Measurements from ENCODE around the gene OSER1. TPM values are rescaled to one million over a fixed set of nuclear protein-coding genes. Genes with fewer than 3 reads are reported as not detected.
A peak's percentile ranks its signal among the peaks of the same experiment; 100 is the strongest.

OSER1 gene
- 10 to 100 TPM; 34.0 to 50.6 (median 37.4) TPM for total RNA-seq

GRCh38 chr20:44210406-44211176 lies at the start of gene OSER1:
Gene OSER1, minus strand, starts transcription at chr20:44210771. Its CDS starts 3,814 bp downstream, at chr20:44206957.
- peak within 1 kb of the TSS; percentile 57 to 88 (median 72) for H3K4me3 ChIP-seq
- in situ Hi-C loops (cut with MboI; ENCODE audit: low pct_unique_long_range_greater_than_20kb in 2 of 9, low sequenced_read_pairs in 9 of 9, unreplicated experiment in 9 of 9) = loop anchor here in 6 of 9 experiments (10.0 to 25.0 kb wide), 5 partner anchors 102 to 252 kb away; partner anchors contain the start of gene FITM2 (in 5 of the 6)
- peak; percentile 75 to 92 (median 88) for ATAC-seq (replicated peaks in 6 of 8)
- H3K27ac ChIP-seq = peak within 1 kb of the TSS; percentile 81 to 92
- 0 to 8% (median 0%) methylated on average over 1 to 5 of the region's 79 CpGs; no CpG with 5 or more reads in 5 of the 10 experiments for WGBS, 10 experiments
- H3K4me1 ChIP-seq (replicated peaks in 1 of 2) = peaks cover 17 to 38% of the 10 kb centered on the region in 2 donors

GRCh38 chr20:44258226-44258890 lies 47.8 kb upstream of the OSER1 start:
- in situ Hi-C loops (cut with MboI; ENCODE audit: low pct_unique_long_range_greater_than_20kb in 2 of 9, low sequenced_read_pairs in 9 of 9, unreplicated experiment in 9 of 9) = no loop called here
- no peak for ATAC-seq (replicated peaks in 6 of 8)
- Histone ChIP-seq H3K4me3 (no peak overlapping the region), H3K4me1 (replicated peaks in 1 of 2) (no peaks in the 10 kb centered on the region), H3K27ac (no peak overlapping the region)
- WGBS, 10 experiments = 0 to 87% (median 78%) methylated on average over 2 to 13 of the region's 28 CpGs; no CpG with 5 or more reads in 2 of the 10 experiments

- Histone ChIP-seq H3K4me1 (replicated peaks in 1 of 2) (no peaks in the 10 kb centered on the region), H3K4me3 (no peak overlapping the region), H3K27ac (no peak overlapping the region)
- ATAC-seq (replicated peaks in 6 of 8) = no peak
- in situ Hi-C loops (cut with MboI; ENCODE audit: low pct_unique_long_range_greater_than_20kb in 2 of 9, low sequenced_read_pairs in 9 of 9, unreplicated experiment in 9 of 9) = no loop called here
- WGBS, 10 experiments = 60 to 100% methylated on average over 1 to 2 of the region's 21 CpGs; no CpG with 5 or more reads in 8 of the 10 experiments
Measured at GRCh38 chr20:44256961-44257360, 46.4 kb upstream of the OSER1 start.

- Histone ChIP-seq H3K4me3 (no peak overlapping the region), H3K4me1 (replicated peaks in 1 of 2) (no peaks in the 10 kb centered on the region), H3K27ac (no peak overlapping the region)
- ATAC-seq (replicated peaks in 6 of 8) = no peak
- 100% methylated on average over 1 of the region's 1 CpG; no CpG with 5 or more reads in 8 of the 10 experiments for WGBS, 10 experiments
- in situ Hi-C loops (cut with MboI; ENCODE audit: low pct_unique_long_range_greater_than_20kb in 2 of 9, low sequenced_read_pairs in 9 of 9, unreplicated experiment in 9 of 9) = no loop called here
Measured at GRCh38 chr20:44255942-44256341, 45.4 kb upstream of the OSER1 start.

GRCh38 chr20:44254073-44254472 lies 43.5 kb upstream of the OSER1 start:
- no peak for ATAC-seq (replicated peaks in 6 of 8)
- H3K27ac ChIP-seq = no peak overlapping the region
- WGBS, 10 experiments = 33 to 100% (median 71%) methylated on average over 1 to 4 of the region's 8 CpGs; no CpG with 5 or more reads in 3 of the 10 experiments
- in situ Hi-C loops (cut with MboI; ENCODE audit: low pct_unique_long_range_greater_than_20kb in 2 of 9, low sequenced_read_pairs in 9 of 9, unreplicated experiment in 9 of 9) = no loop called here
- H3K4me3 ChIP-seq = no peak overlapping the region
- H3K4me1 ChIP-seq (replicated peaks in 1 of 2) = no peaks in the 10 kb centered on the region

- 0 to 100% (median 80%) methylated on average over 1 of the region's 3 CpGs; no CpG with 5 or more reads in 7 of the 10 experiments for WGBS, 10 experiments
- Histone ChIP-seq H3K4me3 (no peak overlapping the region), H3K4me1 (replicated peaks in 1 of 2) (peaks cover under 1% of the 10 kb centered on the region in 2 donors), H3K27ac (no peak overlapping the region)
- no peak for ATAC-seq (replicated peaks in 6 of 8)
- in situ Hi-C loops (cut with MboI; ENCODE audit: low pct_unique_long_range_greater_than_20kb in 2 of 9, low sequenced_read_pairs in 9 of 9, unreplicated experiment in 9 of 9) = no loop called here
Measured at GRCh38 chr20:44253528-44253927, 43.0 kb upstream of the OSER1 start.

- no peak for ATAC-seq (replicated peaks in 6 of 8)
- peaks cover 4 to 10% of the 10 kb centered on the region in 2 donors for H3K4me1 ChIP-seq (replicated peaks in 1 of 2)
- H3K4me3 ChIP-seq = no peak overlapping the region
- no peak overlapping the region for H3K27ac ChIP-seq
- 0 to 62% (median 35%) methylated on average over 1 to 4 of the region's 4 CpGs; no CpG with 5 or more reads in 6 of the 10 experiments for WGBS, 10 experiments
- in situ Hi-C loops (cut with MboI; ENCODE audit: low pct_unique_long_range_greater_than_20kb in 2 of 9, low sequenced_read_pairs in 9 of 9, unreplicated experiment in 9 of 9) = no loop called here
Measured at GRCh38 chr20:44251284-44251683, 40.7 kb upstream of the OSER1 start.

GRCh38 chr20:44248410-44248759 lies 37.8 kb upstream of the OSER1 start:
- H3K27ac ChIP-seq = peak overlapping the region in 1 of 2 donors; percentile 81
- 21 to 100% (median 47%) methylated on average over 1 to 3 of the region's 3 CpGs; no CpG with 5 or more reads in 3 of the 10 experiments for WGBS, 10 experiments
- in situ Hi-C loops (cut with MboI; ENCODE audit: low pct_unique_long_range_greater_than_20kb in 2 of 9, low sequenced_read_pairs in 9 of 9, unreplicated experiment in 9 of 9) = no loop called here
- ATAC-seq (replicated peaks in 6 of 8) = peak in 1 of 8 experiments; percentile 31
- H3K4me3 ChIP-seq = peak overlapping the region; percentile 56 to 97 (median 69)
- peaks cover 4 to 13% of the 10 kb centered on the region in 2 donors for H3K4me1 ChIP-seq (replicated peaks in 1 of 2)

- H3K4me3 ChIP-seq = peak overlapping the region; percentile 56 to 97 (median 69)
- peak overlapping the region; percentile 70 to 81 for H3K27ac ChIP-seq
- peak; percentile 47 to 99 (median 58) for ATAC-seq (replicated peaks in 6 of 8)
- 0 to 42% (median 2%) methylated on average over 1 to 3 of the region's 31 CpGs; no CpG with 5 or more reads in 6 of the 10 experiments for WGBS, 10 experiments
- peaks cover 4 to 13% of the 10 kb centered on the region in 2 donors for H3K4me1 ChIP-seq (replicated peaks in 1 of 2)
- in situ Hi-C loops (cut with MboI; ENCODE audit: low pct_unique_long_range_greater_than_20kb in 2 of 9, low sequenced_read_pairs in 9 of 9, unreplicated experiment in 9 of 9) = no loop called here
Measured at GRCh38 chr20:44247586-44248409, 37.2 kb upstream of the OSER1 start.

- in situ Hi-C loops (cut with MboI; ENCODE audit: low pct_unique_long_range_greater_than_20kb in 2 of 9, low sequenced_read_pairs in 9 of 9, unreplicated experiment in 9 of 9) = no loop called here
- H3K27ac ChIP-seq = peak within 1 kb of the TSS; percentile 70 to 81
- peak in 7 of 8 experiments; percentile 37 to 95 (median 93) for ATAC-seq (replicated peaks in 6 of 8)
- H3K4me1 ChIP-seq (replicated peaks in 1 of 2) = peaks cover 4 to 13% of the 10 kb centered on the region in 2 donors
- peak within 1 kb of the TSS; percentile 56 to 97 (median 69) for H3K4me3 ChIP-seq
- WGBS, 10 experiments = 0 to 4% methylated on average over 4 to 5 of the region's 32 CpGs; no CpG with 5 or more reads in 8 of the 10 experiments
Measured at GRCh38 chr20:44247131-44247571, 36.6 kb upstream of the OSER1 start, which contains the start of gene GDAP1L1. Gene GDAP1L1, plus strand, starts transcription at chr20:44247308. Its CDS starts 27 bp downstream, at chr20:44247335.

- no peak overlapping the region for H3K27ac ChIP-seq
- no peak overlapping the region for H3K4me3 ChIP-seq
- 20 to 100% (median 56%) methylated on average over 1 to 4 of the region's 4 CpGs; no CpG with 5 or more reads in 4 of the 10 experiments for WGBS, 10 experiments
- ATAC-seq (replicated peaks in 6 of 8) = no peak
- in situ Hi-C loops (cut with MboI; ENCODE audit: low pct_unique_long_range_greater_than_20kb in 2 of 9, low sequenced_read_pairs in 9 of 9, unreplicated experiment in 9 of 9) = no loop called here
- peaks cover 4 to 13% of the 10 kb centered on the region in 2 donors for H3K4me1 ChIP-seq (replicated peaks in 1 of 2)
Measured at GRCh38 chr20:44245977-44246376, 35.4 kb upstream of the OSER1 start.

GRCh38 chr20:44241796-44242195 lies 31.2 kb upstream of the OSER1 start:
- WGBS, 10 experiments = 50 to 83% (median 63%) methylated on average over 1 to 2 of the region's 2 CpGs; no CpG with 5 or more reads in 6 of the 10 experiments
- in situ Hi-C loops (cut with MboI; ENCODE audit: low pct_unique_long_range_greater_than_20kb in 2 of 9, low sequenced_read_pairs in 9 of 9, unreplicated experiment in 9 of 9) = no loop called here
- Histone ChIP-seq H3K4me3 (no peak overlapping the region), H3K4me1 (replicated peaks in 1 of 2) (peaks cover 0 to 8% of the 10 kb centered on the region in 2 donors), H3K27ac (no peak overlapping the region)
- no peak for ATAC-seq (replicated peaks in 6 of 8)

All from motor neuron (in vitro differentiated cells).